NCI-H2081 (cell line): ENCODE measurements around the gene CD247.

Experiments
- DNase-seq, 2 experiments: peaks; one replicate each; lab custom pipeline; 2025; lab: John Stamatoyannopoulos, UW

CD247 gene

GRCh38 chr1:167435484-167435883 lies 82.8 kb downstream of the CD247 start:
- DNase-seq = no peak

DNA sequence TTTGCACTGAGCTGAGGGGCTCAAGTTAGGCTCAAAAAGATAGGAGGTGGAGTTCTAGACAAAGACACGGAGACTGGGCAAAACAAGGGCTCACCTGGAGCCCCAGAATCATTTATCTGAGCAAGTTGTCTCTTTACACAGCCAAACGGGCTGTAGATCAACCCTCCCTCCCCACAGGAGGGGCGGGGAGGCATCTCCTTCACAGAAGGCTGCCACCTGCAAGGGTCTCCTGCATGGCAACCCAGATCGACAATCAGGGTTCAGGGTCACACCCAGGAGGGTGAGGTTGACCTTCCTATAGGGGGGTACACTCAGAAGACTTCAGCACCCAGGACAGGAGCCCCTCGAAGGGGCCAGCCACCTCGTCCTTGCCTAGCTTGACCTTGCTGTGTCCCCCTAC lies 84.0 kb downstream of the CD247 start:
- DNase-seq = no peak

- DNase-seq = no peak
Observed at GRCh38 chr1:167433884-167434283, 84.4 kb downstream of the CD247 start.

DNA sequence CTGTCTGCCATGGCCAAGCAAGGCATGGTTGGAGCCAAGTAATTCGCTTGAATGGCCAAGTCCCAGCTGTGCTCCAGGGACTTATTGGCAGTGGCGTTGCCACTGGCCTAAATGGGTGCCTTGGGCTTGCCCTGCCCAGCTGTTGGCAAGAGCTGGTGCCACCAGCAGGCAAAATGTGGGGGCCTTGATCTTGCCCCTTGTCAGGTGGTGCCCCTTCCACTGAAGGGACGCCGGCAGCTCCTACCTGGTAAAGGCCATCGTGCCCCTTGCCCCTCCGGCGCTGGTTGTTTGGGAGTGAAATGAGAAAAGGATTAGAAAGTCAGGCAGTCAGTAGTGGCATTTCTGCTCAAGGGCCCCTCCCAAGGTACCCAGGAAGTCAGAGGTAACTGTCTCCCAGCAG lies 85.5 kb downstream of the CD247 start:
- DNase-seq = no peak

- DNase-seq = no peak
Observed at GRCh38 chr1:167431909-167432650, 86.2 kb downstream of the CD247 start.

DNA sequence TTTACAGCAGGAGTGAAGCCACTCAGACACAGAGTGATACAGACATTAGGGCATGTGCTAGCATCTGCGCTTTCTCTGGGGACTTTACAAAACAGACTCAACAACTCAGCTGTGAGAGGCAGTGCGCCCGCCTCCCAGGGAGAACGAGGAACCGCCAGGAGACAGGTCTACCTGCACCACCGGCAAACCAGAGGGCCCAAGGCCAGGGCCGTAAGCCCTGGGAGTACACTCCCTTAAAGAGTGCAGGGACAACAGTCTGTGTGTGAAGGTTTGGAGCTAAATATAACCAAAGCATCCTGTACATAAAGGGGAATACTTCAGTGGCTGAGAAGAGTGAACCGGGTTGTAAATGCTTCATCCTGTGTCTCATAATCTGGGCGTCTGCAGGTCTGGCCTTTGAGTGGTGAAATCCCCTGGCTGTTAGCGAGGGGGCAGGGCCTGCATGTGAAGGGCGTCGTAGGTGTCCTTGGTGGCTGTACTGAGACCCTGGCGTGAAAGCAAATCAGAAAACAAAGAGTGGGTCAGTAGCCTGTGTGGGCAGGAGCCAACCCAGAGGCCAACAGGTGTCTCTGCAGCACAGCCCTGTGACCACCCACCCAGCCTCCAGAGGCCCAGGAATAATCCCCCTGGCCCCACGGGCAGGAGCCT lies 86.9 kb downstream of the CD247 start:
- no peak for DNase-seq

GRCh38 chr1:167430849-167431242 lies 87.5 kb downstream of the CD247 start:
- no peak for DNase-seq

GRCh38 chr1:167430134-167430848 lies 88.0 kb downstream of the CD247 start:
- no peak for DNase-seq

GRCh38 chr1:167429612-167430011 lies 88.7 kb downstream of the CD247 start:
- no peak for DNase-seq

GRCh38 chr1:167428395-167428794 lies 89.9 kb downstream of the CD247 start:
- no peak for DNase-seq

DNA sequence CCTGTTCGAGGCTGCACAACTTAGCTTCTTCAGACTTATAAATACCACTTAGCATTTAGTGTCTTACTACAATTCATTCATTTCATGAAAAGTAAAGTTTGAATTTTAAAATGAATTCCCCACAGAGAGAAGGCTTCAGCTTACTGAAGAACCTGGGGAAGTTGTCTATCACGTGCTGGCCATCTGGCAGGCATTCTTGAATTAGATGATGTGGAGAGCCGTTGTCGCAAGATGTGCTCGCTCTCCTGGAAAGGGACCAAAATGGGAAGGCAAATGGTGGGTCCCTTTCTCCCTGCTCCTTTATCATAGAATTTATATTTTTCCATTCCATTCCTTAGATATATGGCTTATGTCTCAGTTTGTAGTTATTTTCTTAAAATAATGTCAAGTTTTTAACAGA lies 90.5 kb downstream of the CD247 start:
- DNase-seq = no peak

DNA sequence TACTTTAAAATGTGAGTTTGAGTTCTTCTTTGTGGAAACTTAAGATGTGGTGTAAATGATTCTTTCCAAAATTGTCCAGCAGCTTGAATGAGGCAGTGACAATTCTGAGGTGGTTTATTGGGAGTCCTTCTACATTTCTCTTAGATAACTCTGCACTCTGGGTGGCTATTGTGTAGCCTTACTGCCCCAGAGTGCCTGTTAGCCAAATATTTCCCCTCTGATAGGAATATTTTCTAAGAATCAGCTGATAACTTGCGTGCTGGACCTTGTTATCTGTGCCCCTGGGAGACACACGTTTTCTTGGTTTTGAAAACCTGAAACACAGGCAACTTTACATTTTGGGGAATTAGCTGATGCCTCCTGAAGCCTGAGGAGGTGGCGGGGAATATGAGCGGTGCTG lies 91.6 kb downstream of the CD247 start:
- DNase-seq = no peak

GRCh38 chr1:167425482-167425881 lies 92.8 kb downstream of the CD247 start:
- DNase-seq = no peak

- DNase-seq = no peak
Observed at GRCh38 chr1:167423684-167424619, 94.4 kb downstream of the CD247 start.

DNA sequence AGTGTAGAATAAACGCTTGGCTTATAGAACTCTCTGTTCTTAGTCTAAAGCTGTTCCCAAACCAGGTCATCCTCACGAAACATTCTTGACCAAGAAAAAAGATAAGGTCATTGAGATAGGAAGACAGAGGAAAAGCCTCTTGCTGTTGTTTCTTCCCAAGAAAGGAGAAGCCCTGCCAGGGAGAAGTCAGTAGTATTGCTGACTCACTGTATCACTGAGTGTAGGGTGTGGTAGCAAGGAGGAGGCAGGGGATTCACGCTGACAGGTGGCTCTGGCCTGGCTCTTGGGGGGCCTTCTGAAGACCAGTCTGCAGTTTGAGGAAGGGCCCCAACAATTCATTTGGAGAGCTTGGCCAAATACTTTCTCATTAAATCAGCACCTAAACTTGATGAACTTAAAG lies 97.8 kb downstream of the CD247 start:
- DNase-seq = no peak

DNA sequence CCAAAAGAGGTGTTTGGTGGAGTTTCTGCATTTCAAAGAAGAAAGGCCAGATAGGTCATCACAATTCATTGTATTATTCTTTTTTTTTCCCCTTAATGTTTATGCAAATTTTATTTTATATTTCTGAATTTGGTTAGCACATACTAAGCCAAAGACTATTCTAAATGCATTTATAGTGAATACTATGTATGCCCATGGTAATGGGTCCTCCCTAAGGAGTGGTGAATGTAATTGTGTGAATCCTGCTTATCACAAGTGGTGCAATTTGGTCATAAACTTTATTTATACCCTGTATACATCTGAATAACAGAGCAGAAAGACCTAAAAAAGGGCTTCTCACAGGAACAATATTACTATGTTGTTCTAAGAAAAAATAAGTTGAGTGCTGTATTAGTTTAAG lies 99.1 kb downstream of the CD247 start:
- no peak for DNase-seq

DNA sequence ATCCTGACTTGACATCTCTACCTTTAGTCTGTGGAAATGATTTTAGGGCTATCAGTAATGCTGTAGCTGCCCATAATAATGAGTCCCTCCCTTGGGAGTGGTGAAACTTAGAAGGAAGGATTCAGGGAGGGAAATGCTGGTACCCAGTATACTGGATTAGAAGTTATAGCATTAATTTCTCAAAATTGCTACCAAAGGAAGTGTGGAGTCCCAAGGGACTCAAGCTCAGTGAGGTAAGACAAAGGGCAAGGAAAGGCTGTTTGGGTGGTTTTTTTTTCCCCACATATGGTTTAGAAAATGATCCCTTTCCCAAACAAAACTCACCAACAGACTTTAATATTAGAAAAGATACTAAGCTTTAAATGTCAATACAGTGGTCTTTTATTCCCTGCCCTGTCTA lies 99.9 kb downstream of the CD247 start:
- no peak for DNase-seq

DNA sequence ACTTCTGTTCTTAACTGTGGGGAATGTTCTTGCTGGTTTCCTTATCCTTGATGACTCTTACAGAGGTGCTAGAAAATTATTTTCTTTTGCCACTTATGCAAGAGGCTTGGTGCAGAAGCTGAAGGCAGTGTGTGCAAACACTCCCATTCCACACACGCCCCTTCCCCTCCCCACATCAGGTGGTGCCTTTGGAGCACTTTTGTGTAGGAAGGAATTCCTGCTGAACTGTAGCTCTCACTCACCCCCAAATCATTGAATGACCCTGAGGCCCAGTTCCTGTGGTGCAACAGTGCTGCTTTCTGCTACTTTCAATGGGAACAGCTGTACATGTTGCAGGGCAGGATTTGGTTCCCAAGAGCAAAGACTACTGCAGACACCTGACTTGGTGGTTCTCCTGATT lies 101.8 kb downstream of the CD247 start:
- DNase-seq = no peak

DNA sequence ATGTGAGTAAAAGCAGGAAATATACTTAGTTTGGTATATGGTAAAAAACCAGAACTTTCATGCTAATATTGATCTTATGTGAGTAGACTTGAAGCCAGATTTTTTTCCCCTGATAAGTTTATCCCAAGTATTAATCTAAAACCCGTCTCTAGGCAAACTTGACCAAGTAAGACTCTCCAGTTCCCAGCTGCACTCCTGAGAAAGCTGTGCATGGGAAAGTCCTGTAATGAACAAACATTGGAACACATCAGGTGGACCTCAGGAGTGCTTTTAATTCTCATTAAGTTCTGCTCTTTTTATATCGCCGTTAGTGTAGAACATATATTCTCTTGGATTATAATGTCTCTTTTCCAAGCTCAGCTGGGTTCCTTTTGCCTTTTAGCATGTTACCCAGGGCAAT lies 105.0 kb downstream of the CD247 start:
- no peak for DNase-seq

GRCh38 chr1:167412920-167413319 lies 105.4 kb downstream of the CD247 start:
- DNase-seq = no peak

DNA sequence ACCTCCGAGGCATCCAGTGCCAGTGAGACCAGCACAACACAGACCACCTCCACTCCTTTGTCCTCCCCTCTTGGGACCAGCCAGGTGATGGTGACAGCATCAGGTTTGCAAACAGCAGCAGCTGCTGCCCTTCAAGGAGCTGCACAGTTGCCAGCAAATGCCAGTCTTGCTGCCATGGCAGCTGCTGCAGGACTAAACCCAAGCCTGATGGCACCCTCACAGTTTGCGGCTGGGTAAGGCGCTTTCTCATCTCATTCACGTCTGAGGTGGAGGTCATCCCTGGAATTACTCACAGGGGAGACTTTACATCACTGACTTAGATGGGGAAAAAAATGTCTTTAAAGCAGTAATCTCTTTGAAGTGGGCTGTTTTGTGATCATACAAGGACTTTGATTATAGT lies 106.3 kb downstream of the CD247 start:
- DNase-seq = peak; percentile 54 to 56

- no peak for DNase-seq
Observed at GRCh38 chr1:167409183-167409582, 109.1 kb downstream of the CD247 start.
